HG03520 (cell line): ENCODE data around the gene ROR1.

Experiments used
- ATAC-seq: cut with Tn5 transposase; IDR thresholded peaks from one replicate; pipeline ENCODE4 v1.9.1; 2021; ENCODE audit warnings: mild to moderate bottlenecking, moderate library complexity; ENCODE audit not compliant: unreplicated experiment

The ROR1 gene

DNA sequence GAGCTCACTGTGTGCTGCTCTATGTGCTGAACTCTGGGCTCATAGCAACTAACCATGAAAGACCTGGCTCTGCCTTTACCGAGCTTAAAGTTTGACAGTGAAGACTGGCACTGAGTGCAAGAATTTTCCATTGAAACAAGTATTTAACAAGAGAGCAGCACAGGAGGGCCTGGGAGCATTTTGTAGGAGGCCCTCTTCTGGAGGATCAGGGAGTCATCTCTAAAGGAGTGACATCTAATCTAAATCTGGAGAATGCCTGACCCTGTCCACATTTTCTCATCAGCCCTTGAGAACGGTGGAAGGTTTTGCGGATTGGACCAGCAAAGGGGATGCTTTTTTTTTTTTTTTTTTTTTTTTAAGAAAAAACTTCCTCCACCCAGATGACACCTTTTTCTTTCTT, 150.8 kb downstream of the ROR1 start:
- no peak for ATAC-seq

DNA sequence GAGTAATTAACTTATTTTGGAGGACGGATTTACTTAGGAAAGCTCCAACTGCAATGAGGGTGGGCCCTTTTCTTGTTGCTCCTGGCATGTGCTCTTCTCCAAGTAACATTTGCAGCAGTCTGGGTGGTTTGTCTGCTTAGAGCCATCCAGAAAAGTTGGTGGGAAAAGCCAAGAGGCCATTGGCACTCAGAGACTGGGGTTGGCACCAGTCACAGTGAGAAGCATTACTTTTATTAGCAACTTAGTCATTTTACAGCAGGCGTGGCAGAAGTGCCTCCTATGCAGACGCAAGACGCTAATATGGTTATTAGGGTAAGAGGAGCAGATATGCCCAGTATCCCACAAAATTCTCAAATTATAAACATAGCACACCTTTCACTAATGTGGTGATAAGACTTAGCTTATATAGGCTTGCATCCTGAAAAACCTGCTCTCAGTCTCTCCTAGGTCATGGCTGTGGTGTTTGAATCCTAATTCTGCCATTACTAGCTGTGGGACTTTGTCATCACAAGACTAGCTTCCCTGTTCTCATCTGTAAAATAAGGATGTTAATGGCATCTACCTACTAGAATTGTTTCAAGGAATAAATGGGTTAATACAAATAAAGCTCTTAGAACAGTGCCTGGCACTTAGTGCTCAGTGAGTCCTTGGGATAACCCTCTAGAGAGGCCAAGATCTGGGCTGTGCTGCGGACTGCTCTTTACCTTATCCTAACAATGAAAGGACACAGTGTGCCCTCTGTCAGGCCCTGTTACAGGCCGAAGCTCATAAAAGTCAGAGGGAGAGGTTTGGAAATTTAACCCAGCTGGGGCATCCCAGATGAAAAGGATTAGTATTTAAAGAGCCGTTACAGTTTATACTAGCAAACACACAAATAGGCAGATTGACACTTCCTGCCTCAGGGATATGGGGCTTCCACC, 154.6 kb downstream of the ROR1 start:
- no peak for ATAC-seq

DNA sequence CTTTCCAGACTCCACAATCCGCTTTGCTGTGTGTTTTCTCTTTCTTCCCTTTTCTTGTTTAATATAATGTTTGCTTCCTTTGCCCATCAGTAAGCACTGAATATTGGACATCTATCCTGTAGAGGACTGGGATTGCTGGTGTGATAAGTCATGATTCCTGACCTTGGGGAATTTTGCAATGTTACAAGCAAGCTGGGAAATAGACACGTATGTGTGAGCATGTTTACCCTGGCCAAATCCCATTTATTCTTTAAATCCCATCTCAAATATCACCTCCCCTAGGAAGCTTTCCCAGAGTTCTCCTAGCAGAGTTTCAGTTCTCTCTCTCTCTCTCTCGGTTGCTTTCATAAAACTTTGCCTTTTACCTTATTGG, 155.3 kb downstream of the ROR1 start:
- no peak for ATAC-seq

DNA sequence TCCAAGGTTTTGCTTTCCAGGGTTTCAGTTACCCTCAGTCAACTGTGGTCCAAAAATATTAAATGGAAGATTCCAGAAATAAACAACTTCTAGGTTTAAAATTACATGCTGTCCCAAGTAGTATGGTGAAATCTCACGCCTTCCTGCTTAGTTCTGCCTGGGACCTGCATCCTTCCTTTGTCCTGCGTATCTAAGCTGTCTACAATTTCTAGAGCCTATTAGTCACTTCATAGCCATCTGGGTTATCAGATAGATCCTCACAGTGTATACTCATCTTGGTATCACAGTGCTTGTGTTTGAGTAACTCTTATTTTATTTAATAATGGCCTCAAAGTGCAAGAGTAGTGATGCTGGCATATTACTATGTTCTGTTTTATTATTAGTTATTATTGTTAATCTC, 157.7 kb downstream of the ROR1 start:
- ATAC-seq = no peak

DNA sequence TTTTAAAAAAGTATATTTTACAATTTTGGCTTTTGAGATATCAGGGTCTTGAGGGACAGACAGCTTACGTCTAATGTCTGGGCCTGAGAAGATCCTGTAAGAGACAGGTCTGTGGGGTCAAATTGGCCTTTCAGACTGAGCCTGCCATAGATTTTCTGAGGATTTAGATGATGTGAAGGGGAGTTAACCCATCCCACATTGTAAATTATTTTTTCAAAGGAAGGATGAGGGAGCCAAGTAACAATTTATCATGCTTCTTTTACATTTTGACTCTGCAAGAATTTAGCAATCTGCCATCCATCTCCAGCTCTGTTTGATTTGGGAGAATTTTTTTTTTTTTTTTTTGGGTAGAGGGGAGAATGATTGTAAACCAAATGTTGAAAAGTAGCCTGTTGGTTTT, 160.9 kb downstream of the ROR1 start:
- no peak for ATAC-seq

DNA sequence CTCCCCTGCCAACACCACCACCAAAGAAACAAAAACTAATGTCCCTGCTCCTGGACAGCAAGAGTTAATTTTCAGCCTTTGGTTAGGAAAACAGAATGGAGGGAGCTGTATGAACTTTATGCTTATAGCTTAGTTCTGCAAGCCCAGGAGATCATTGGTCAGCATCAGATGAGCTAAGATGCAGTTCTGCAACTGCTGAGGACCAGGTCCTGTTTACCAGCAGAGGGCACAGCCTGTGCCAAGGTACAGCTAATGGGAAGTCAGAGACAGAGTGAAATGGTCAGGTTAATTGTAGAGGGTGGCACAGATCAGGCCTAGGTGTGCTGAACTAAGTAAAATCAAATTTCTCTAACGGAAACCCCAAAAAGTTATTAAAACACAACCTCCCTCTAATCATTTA, 161.3 kb downstream of the ROR1 start:
- no peak for ATAC-seq

DNA sequence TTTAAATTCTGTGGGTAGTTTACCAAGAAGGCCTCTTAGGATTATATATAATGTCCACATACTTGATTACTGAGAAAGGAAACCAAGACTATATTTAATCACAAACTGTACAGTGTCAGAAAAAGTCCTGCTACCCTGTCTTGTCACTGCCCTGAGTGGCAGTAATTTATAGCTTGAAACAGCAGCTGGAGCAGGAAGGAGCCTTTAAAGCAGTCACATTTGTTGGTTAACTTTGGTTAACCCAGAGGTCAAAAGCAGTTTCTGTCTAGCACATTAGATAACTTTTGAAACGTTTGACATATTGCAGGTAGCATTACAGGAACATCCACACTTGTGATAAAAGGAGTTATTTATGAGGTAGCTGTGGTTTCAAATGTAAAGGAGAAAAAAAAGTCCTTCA, 161.7 kb downstream of the ROR1 start:
- ATAC-seq = no peak

DNA sequence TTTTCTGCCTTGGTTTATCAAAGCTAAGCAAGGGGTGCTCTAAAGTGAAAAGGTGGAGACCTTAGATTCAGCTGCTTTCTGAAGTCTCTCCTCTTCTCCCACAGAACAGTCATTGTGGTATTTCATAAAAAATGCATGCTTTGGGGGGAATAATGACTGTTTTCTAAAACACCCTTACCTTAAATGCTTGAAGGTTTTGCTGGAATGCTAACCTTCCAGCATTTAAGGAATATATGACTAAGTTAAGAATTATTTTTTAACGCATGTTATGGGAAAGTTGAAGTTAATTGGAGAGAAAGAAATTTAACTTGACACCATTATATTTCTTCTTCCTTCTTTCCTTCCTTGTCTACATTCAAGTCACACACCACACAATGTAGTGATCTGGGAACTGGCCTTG, 162.5 kb downstream of the ROR1 start:
- ATAC-seq = no peak

DNA sequence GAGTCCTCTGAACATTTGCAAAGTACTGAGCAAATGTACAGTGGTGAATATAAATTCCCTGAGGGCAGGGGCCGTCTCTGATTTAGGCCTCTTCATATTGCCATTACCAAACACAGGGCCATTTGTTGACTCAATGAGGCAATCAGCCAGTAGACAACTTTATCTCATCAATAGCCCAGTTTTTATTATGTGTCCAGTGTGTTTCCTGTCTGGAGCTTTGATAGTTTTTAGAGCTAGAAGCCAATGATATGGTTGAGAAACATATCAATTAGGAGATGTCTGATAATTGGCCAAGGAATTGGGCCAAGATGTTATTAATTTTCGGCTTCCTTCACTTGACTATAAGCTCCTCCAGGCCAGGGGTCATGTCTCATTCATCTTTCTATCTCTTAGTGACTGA, 163.0 kb downstream of the ROR1 start:
- ATAC-seq = no peak

DNA sequence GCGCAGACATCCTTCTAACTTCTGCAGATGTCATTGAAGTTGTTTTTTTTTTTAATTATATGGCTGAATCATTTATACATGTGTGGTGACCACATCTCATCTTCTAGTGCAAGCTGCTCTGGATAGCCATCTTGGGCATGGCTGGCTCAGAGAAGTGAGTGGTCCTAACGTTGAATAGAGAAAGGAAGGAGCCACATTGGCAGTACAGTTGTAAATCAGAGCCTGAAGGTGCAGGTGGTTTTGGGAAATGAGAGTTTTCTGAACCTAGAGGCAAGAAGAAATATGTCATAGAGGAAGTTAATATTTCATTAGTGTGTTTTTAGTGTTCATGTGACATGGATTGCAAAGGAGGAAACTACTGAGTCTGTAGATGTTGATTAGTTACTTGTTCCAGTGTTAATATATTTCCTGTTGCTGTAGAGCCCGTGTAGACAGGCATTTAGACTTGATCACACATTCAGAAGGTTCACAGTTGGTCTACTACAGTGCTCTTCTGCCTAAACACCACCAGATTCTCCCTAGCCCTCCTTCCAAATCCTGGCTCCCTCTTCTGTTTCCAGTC, 163.7 kb downstream of the ROR1 start:
- no peak for ATAC-seq

DNA sequence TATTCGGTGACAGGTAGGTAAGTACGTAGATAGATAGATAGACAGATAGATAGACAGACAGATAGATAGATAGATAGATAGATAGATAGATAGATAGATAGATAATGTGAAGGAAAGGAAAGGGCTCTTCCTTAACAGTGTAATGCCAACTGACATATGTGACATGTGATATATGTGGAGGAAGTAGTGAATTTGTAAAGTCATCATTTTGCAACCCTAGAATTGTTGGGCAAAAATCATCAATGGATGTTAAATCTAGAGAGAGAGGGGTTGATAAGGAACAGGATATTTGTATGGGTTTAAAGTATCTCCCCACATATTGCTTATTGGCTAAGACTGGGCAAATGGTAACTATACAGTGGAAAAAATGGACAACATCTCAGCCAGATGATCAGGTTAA, 166.6 kb downstream of the ROR1 start:
- no peak for ATAC-seq

DNA sequence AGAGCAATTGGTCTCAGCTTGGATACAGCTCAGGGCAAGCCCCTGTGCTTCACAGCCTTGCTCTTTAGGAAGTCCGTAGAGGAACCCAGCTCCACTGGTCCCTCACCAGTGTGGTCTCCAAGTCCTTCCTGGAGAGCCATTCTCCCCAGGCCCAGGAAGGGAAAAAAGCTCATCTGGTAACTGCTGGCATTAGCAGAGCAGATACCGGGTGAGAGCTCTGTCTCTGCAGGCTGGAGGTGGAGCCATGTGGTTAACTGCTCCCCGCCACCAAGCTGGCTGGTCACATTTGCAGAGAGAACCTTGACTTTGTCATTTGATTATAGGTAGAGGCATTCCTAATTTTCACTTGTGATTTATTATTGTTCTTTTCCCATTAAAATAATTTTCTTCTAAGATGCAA, 169.6 kb downstream of the ROR1 start:
- no peak for ATAC-seq

DNA sequence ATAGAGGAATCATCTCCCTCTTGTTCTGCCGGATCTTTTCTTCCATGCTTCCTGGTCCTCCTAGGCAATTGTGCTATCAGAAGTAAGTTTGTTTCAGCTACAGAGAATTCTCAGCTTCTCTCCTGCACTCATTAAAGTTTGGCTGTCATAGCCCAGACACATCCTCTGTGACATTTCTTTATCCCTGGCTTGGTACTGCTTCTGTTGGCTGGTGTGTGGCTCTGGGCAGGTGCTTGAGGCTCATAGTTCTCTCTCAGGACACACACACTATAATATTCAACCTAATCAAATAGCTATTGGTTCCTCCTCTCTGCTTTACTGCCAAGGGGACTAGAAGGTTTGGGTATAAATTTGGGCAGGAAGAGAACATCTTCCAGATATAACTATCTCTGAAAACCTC, 172.1 kb downstream of the ROR1 start:
- no peak for ATAC-seq

DNA sequence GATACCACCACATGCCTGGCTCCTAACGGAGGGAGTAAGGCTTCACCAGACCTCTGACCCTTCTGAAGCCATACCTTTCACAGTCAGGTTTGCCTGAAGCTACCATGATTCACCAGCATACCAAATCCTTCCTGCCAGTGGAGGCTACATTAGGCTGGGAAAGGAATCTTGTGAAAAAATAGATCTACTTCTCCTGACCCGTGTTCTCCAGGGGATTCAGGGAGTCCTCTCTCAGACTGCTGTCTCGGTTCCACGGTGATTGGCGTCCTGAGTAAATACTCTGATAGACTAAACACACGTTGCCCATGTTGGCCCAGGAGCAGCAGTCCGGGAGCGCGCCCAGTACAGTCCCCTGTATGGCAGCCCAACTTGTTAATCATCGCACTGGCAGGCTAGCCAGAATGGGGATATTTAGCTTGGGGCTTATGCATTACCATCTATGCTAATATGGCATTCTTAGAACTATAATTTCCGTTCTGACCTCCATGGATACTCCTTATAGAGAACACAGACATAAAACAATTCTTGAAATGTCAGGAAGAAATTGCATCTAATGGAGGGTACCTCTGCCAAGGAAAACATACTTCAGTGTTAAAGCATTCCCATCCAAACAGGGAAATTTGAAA, 173.2 kb downstream of the ROR1 start:
- ATAC-seq = no peak

DNA sequence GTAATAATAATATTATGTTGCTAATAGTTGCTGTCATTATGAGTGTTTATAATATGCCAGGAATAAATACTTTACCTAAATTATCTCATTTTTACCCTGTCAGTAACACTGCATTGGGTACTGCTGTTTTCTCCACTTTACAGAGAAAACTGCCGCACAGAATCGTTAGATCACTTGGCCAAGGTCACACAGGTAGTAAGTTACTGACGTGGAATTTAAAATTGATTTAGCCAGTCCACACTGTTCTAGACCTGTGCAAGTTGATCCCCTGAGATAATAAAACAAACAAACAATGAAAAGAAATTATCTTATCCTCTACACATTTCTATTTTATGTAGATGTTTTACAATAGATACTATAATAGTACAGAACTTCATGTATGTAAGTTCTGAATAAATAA, 174.1 kb downstream of the ROR1 start:
- no peak for ATAC-seq

DNA sequence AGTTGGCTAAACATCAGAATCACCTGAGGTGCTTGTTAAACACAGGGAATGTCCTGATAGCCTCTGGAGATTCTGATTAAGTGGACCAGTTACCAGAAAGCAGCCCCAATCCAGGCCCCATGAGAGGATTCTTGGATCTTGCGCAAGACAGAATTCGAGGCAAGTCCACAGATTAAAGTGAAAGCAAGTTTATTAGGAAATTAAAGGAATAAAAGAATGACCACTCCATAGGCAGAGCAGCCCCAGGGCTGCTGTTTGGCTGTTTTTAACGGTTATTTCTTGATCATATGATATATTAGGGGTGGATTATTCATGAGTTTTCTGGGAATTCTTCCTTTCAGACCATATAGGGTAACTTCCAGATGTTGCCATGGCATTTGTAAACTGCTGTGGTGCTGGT, 176.2 kb downstream of the ROR1 start:
- no peak for ATAC-seq

DNA sequence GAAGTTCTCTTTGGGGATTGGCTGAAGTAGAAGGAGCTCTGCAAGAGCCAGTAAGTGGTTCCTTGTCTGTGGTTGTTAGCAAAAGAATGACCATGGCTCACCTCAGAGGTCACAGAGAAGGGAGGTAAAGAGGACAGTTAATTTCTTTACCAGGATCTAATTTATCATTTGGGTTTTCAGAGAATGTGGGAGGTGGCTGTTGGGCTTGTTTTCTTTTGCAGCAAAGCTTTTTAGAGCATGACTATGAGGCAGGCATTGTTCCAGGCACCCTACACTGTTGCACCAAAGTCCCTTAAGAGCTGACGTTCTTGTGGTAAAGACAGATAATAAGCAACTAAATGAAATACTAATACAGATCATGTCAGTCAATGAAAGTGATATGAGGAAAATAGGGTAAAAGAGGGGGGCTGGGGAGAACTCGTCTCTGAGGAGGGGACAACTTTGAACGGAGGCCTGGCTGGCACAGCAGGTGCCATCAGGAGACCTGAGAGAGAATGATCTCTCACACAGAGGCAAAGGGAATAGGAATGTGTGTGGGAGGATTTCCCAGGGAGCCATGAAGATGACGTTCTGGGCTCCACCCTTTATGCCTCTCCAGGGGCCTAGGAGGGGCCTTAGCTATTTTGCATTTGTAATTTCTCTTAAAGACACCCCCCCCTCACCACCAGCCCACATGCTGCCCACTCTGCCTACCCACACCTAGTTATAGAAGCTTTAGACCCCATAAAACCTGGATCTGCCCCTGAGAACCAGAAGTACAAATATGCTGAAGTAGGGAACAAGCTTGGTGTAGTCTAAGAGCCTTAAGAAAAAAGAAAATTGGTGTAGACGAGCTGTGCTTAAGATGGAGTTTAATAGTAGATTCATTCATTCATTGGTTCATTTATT, 177.5 kb downstream of the ROR1 start:
- ATAC-seq = no peak

DNA sequence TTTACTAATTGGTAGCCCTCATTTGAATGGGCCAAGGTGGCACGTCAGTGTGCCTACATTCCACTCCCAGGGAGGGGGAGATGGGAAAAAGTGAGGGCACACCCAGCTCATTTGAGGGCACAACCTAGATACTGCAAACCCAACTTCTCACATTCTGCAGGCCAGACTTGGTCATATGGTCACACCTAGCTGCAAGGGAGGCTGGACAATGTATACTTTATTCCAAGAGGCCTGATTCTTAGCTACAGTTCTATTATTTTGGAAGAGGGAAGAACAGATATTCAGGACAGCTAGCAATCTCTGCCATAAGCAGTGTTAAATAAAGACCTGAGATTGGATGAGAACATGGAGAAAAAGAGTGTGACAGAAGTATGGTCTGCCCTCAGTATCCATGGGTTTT, 180.4 kb downstream of the ROR1 start:
- ATAC-seq = no peak

DNA sequence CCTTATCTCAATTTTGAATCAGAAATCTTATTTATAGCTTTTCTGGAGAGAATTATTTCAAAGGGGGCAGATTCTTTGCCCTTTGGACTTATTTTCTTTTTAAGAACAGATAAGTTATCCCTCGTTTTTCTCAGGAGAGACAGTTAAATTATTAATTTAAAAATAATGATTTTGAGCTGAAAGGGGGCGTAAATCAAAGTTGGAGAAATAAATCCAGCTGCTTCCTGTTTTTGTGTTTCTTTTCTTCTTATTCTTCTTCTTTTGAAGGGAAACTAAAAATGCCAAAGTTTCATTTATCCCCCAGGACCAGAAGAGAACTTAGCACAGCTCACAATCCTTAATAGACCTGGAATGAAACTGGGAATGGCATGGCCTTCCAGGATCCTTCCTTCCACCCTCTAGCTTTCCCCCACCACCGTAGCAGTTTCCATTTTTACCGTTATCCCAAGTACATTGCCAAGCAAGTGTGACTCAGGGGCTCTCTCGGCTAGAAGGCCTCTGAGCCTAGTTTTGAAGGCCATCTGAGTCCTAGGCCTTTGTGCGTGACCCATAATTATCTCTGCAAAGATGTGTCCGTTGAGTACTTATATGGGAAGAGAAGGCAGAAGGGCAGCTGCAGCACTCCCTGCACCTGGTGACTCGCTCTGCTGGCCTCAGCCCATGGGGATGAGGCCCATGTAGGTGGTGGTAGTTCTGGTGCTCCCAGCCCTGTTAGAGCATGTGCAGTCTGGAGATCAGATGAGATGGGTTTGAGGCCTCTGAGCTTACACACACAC, 181.7 kb downstream of the ROR1 start:
- no peak for ATAC-seq

DNA sequence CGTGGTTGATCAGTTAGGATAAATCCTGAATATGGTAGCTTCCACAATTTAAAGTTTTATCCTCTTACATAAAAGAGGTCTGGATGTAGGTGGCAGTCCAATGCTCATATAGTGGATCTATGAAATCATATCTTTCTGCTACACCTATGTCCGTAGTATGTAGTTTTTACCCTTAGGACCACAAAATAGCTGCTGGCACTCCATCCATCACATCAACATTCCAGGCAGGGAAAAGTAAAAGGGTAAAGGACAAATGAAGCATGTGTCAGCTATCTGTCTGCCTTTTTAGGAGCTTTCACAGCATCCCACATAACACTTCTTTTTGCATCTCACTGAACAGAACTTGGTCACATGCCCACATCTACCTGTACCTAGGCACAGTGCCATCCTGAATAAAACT, 184.7 kb downstream of the ROR1 start:
- no peak for ATAC-seq

DNA sequence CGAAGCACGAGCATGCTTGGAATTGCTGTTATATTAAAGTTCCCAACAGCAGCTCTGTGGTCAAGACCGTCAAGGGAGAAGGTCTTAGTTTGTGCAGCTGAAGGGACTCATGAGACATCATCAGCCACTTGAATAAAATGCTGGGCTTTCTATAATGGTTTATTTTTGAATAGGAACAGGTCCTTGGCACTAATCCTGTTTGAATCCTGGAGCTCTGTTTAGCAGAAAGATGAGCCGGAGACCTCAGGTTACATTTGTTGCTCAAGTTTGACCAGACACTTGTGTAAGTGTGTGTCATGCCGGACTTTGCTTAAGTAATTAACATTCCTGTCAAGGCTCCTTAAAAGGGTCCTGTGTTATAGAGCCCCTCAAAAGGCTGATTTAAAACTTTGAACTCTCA, 186.5 kb downstream of the ROR1 start:
- ATAC-seq = no peak
